ENCODE results near the gene SAG. TPM values are rescaled to one million over a fixed set of nuclear protein-coding genes. Genes with fewer than 3 reads are reported as not detected.

The SAG gene
- polyA plus RNA-seq (2011; rRNA removed) (not detected in 2 replicates), polyA minus RNA-seq (2011; rRNA and poly(A)+ RNA removed) (not detected in 2 replicates)

GRCh38 chr2:233307565-233307964, at the start of gene SAG:
TSS of gene SAG (plus strand) at chr2:233307816. CDS start at chr2:233309190, 1,374 bp downstream.
- Histone ChIP-seq H3K27me3 (ENCODE audit: control insufficient read depth, insufficient read depth, low read length) (peaks cover 8% of the 10 kb centered on the region), H3K9me3 (ENCODE audit: control insufficient read depth, insufficient read depth, low read length) (no peaks in the 10 kb centered on the region), H3K27ac (ENCODE audit: low read depth, low read length) (no peak within 1 kb of the TSS), H3K4me3 (ENCODE audit: low read depth, low read length) (no peak within 1 kb of the TSS)
- DNase-seq (ENCODE audit: low read depth, low spot score), result no peak
- CTCF ChIA-PET, result no interaction called here
- TF ChIP-seq CTCF (IDR thresholded peaks at IDR 0.05; ENCODE audit: low read depth, low read length), result no peak
- POLR2A ChIA-PET, result no interaction called here

- no peaks in the 10 kb centered on the region for H3K9me3 ChIP-seq (ENCODE audit: control insufficient read depth, insufficient read depth, low read length)
- TF ChIP-seq CTCF (IDR thresholded peaks at IDR 0.05; ENCODE audit: low read depth, low read length), result no peak
- H3K27me3 ChIP-seq (ENCODE audit: control insufficient read depth, insufficient read depth, low read length), result no peaks in the 10 kb centered on the region
- no peak overlapping the region for H3K27ac ChIP-seq (ENCODE audit: low read depth, low read length)
- POLR2A ChIA-PET, result no interaction called here
- no peak for DNase-seq (ENCODE audit: low read depth, low spot score)
- CTCF ChIA-PET, result no interaction called here
- no peak overlapping the region for H3K4me3 ChIP-seq (ENCODE audit: low read depth, low read length)
Measured at GRCh38 chr2:233258211-233258610, 49.4 kb upstream of the SAG start.

GRCh38 chr2:233259730-233260129, 47.9 kb upstream of the SAG start:
- no peaks in the 10 kb centered on the region for H3K9me3 ChIP-seq (ENCODE audit: control insufficient read depth, insufficient read depth, low read length)
- ChIA-PET CTCF (no interaction called here), POLR2A (no interaction called here)
- DNase-seq (ENCODE audit: low read depth, low spot score), result no peak
- no peaks in the 10 kb centered on the region for H3K27me3 ChIP-seq (ENCODE audit: control insufficient read depth, insufficient read depth, low read length)
- TF ChIP-seq CTCF (IDR thresholded peaks at IDR 0.05; ENCODE audit: low read depth, low read length), result no peak
- no peak overlapping the region for H3K4me3 ChIP-seq (ENCODE audit: low read depth, low read length)
- no peak overlapping the region for H3K27ac ChIP-seq (ENCODE audit: low read depth, low read length)

GRCh38 chr2:233260661-233261060, 47.0 kb upstream of the SAG start:
- H3K27me3 ChIP-seq (ENCODE audit: control insufficient read depth, insufficient read depth, low read length), result no peaks in the 10 kb centered on the region
- H3K27ac ChIP-seq (ENCODE audit: low read depth, low read length), result no peak overlapping the region
- no peak overlapping the region for H3K4me3 ChIP-seq (ENCODE audit: low read depth, low read length)
- ChIA-PET POLR2A (no interaction called here), CTCF (interaction anchor here (1.2 to 1.6 kb wide), 2 partner anchors 10 to 408 kb away, joined by 3 read pairs; no protein-coding TSS in a partner anchor)
- no peak for TF ChIP-seq CTCF (IDR thresholded peaks at IDR 0.05; ENCODE audit: low read depth, low read length)
- no peaks in the 10 kb centered on the region for H3K9me3 ChIP-seq (ENCODE audit: control insufficient read depth, insufficient read depth, low read length)
- no peak for DNase-seq (ENCODE audit: low read depth, low spot score)

- DNase-seq (ENCODE audit: low read depth, low spot score), result no peak
- Histone ChIP-seq H3K9me3 (ENCODE audit: control insufficient read depth, insufficient read depth, low read length) (no peaks in the 10 kb centered on the region), H3K4me3 (ENCODE audit: low read depth, low read length) (no peak overlapping the region), H3K27me3 (ENCODE audit: control insufficient read depth, insufficient read depth, low read length) (no peaks in the 10 kb centered on the region), H3K27ac (ENCODE audit: low read depth, low read length) (no peak overlapping the region)
- no peak for TF ChIP-seq CTCF (IDR thresholded peaks at IDR 0.05; ENCODE audit: low read depth, low read length)
- ChIA-PET CTCF (interaction anchor here (0.6 to 1.6 kb wide), 3 partner anchors 11 to 655 kb away, joined by 3 to 5 read pairs (median 3); no protein-coding TSS in a partner anchor), POLR2A (no interaction called here)
Measured at GRCh38 chr2:233261819-233262555, 45.6 kb upstream of the SAG start.
